ENCODE results near the gene CYP19A1.
"Not testable (repeated sequence)": the region's sequence is repeated elsewhere in the genome, so short reads cannot be mapped to it uniquely, and the experiment has no call there.

Gene CYP19A1

DNA sequence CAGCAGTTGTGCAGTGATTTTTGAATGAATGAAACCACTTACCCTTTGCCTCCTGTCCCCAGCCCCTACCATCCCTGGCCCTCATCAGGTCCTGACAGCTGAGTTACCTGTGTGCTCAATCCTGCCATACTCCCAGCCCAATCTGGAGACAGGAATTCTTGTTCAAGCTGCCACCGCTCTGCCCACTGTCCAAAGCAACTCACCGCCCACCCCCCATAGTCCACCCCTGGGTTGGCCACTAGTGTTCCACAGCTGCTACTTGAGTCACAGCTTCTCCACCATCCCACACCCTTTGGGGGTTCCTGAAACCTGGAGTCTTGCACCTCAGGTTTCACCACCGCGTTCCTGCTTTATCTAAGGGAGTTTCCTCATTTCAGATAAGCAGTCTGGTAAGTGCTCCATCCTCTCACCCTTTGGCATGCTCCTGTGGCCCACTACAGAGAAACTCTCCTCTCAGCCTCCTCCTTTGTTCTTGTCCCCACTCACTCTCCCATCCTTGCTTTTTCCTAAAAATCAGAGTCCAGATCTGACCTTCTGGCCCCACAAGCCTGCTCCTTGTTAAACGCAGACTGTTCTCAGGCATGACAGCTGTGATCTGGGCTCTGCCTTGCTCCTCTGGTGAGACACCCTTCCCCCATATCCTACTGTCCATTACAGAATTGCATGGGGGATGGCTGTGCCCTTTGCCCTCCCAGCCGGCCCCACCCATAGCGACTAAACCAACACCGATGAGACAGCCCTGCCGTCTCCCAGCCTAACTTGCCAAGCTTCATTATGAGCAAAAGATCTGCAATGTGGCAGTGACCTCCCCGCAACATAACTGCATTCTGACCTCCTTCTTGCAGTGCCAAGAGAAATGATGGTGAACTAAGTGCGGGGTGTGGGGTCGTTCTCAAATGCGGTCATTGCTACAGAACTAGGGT is 50.0 kb downstream of the CYP19A1 start:
- no peak for DNase-seq

DNA sequence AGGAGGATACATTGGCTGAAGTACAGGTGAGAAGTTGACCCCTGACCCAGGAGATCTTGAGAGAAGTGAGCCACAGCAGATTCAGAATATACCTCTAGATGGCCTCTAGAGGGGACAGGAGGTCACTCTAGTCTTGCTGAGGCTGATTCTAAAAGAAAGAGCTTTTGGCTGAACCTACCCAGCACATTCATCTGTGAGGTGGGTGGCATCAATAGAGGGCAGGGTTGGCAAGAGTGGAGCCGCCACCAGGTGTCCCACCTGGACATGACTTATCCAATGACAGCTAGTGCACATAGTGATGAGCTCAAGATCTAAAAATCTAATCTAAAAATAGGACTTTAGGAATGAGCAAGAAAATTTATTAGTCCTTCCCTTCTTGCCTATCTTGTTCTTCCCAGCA is 51.6 kb downstream of the CYP19A1 start:
- DNase-seq: no peak

DNA sequence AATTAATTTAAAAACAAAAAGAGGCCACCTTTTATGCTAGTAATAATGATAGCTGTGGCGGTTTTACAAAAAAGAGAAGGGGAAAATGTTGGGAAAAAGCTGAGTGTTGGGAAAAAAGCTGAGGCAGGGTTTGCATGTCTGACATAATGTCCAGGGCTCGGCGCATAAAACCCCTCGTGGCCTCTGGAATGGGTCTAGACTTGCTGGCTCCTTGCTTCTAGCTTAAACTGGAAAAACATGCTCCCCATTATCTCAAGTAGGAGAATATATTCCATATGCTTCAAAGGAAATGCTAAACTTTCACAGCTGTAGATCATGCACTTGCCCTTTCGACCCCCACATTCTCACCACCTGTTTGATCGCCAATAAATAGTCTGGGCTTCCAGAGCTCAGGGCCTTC is 53.0 kb downstream of the CYP19A1 start:
- no peak for DNase-seq

DNA sequence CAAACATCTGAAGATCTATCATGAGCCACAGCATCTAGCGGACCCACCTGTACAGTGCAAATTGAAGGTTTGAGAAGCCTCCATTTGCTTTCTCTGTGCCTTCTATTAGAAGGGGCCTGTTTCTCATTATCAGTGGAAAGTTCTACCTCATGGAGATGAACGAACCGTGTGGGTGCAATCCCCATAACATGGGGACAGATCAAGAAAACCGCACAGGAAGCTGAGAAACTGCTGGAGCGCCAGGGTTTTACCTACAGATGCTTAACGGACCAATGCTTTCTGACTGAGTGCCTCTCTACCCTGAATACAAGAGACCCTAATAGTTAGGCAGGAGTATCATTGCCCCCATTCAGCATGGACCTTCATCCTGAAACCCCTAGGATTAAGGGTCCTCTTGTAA is 53.5 kb downstream of the CYP19A1 start:
- no peak for DNase-seq

DNA sequence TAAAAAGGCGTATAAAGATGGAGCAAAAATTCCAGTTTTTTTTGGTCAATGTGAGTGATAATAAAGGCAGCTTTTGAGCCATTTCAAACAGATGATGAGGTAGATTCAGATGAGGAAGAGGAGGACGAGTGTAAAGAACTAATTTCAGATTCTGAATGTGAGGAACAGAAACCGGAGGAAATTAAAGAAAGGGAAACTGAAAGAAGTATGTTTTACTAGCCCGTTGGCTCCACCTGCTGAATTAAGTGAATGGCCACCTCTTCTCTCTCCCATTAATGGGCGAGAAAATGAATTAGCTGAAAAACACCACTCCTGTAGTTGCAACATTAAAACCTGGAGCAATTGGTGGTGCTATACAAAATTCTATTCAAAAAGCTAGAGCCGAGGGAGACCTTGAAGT is 55.4 kb downstream of the CYP19A1 start:
- DNase-seq: peak; percentile 78

DNA sequence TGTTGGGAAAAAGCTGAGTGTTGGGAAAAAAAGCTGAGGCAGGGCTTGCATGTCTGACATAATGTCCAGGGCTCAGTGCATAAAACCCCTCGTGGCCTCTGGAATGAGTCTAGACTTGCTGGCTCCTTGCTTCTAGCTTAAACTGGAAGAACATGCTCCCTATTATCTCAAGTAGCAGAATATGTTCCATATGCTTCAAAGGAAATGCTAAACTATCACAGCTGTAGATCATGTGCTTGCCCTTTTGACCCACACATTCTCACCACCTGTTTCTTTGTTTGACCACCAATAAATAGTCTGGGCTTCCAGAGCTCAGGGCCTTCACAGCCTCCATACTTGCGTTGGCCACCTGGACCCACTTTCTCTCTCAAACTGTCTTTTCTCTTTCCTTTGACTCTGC is 56.2 kb downstream of the CYP19A1 start:
- not testable (repeated sequence) for DNase-seq

DNA sequence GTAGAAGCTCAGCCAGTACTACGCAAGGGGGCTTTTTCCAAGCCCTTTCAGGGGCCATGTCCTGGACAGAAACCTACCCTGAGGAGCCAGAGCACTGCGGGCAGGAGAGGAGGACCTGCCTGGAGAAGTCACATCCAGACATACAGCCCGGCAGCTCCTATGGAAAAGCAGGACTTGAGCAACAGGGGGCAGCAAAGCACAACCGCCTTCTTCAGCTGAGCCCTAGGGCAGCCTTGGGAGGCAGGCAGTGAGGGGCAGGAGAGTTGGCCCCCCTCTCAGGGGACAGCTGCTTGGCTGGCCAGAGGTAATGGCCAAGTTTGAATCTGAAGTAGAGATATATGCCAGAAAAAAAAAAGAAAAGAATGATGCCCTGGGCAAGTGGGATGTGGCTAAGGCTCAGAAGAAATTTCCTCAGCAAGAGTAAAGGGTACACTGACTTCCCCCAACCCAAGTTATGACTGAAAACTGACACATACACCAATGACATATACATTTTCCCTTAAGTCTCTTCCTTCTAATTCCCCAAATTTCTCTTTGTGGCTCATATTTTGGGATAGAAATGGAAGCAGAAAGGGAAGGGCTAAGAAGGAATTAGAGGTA is 56.9 kb downstream of the CYP19A1 start:
- DNase-seq: peak; percentile 72

DNA sequence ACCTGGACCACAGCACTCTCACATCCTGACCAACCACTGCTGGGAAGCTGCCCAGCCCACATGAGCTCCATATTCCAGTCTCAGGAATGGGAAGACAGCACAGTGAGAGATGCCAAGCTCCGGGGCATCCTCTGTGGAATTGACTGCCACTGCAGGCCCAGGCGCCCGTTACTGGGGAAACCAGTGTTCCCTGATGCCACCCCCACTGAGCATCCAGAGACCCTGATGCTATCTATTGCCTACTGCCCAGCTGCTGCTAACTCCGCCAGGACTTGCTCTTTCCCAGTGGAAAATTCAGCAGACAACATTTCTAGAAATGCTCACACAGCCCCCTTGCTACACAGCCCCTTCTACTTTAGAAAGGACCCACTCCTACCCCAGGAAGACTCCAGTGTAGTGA is 57.6 kb downstream of the CYP19A1 start:
- no peak for DNase-seq

DNA sequence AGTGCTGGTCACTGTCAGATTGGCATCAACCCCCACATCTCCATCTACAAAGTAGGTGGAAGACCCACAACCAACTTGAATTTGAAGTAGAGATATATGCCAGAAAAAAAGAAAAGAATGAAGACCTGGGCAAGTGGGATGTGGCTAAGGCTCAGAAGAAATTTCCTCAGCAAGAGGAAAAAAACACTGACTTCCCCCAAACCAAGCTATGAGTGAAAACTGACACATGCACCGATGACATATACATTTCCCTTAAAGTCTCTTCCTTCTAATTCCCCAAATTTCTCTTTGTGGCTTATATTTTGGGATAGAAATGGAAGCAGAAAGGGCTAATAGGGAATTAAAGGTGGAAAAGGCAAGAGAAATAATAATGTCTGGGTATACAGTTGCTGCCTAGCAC is 59.0 kb downstream of the CYP19A1 start:
- peak; percentile 43 for DNase-seq

DNA sequence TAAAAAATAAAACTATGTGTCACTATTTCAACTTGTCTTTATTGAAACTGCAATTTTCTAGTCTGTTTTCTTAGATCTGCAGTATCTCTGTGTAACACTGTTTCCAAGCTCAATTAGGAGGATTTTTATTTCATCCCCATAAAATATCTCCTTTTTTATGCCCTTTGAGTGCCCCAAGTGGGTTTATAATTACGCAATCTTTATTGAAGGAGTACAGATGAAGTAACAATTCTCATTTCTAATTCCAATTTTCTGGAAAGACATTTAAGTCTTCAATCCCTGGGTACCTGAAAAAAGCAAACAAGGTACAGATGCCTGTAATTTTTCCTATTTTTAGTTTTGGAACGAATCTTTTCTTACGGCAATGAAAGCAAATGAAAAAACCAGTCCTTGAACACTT is 61.3 kb downstream of the CYP19A1 start:
- no peak for DNase-seq

DNA sequence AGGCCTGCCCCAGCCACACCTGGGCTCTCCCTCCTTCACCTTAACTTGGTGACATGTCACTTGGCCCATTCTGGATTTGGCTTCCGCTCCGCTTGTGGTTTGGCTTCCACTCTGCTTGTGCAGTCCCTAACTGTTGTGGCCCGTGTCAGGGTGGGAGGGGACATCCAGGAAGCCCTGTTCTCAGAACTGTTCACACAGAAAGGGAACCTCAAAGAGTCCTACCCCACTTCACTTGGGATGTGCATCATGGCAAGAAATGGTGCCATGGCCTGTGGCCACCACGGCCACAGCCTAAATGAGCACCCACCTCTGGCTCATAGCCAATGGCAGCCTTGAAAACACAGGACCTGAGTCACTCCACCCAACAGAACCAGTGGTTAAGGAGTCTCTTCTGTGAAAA is 63.4 kb downstream of the CYP19A1 start:
- DNase-seq: no peak

DNA sequence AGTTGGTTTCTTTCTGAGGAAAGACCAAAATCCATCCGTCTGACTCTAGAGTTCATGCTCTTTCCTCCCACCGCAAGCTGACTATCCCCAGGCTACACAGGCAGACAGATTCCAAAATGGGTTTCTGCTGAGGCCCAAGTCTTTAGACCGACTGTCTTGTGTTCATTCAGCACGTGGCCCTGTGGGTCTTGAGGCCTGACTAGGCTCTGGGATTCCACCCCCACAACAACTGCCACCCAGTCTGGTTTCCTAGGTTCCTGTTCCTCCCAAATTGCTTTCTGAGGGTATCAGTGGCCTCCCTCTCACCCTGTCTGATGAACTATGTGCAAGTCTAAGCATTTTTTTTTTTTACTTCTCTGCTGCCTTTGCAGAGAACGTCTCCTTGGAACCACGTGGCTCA is 67.7 kb downstream of the CYP19A1 start:
- DNase-seq: peak; percentile 48

DNA sequence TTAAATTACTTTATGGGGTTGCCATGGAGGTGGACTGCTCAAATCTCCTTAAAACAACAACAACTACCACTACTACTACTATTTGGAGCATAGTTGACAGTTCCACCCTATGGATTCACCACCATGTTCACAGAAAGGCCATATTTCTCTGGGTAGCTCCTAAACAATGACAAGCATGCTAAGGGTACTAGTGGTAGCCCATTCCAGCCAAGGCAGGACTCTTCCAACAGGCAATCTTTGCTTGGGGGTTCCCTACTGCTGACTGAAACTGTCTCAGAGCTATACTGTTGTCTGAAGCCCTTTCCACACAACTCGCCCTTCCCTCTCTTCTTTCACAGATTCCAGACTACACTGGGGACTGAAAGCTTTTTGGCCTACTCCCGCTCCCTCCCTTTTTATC is 68.9 kb downstream of the CYP19A1 start:
- DNase-seq: no peak

DNA sequence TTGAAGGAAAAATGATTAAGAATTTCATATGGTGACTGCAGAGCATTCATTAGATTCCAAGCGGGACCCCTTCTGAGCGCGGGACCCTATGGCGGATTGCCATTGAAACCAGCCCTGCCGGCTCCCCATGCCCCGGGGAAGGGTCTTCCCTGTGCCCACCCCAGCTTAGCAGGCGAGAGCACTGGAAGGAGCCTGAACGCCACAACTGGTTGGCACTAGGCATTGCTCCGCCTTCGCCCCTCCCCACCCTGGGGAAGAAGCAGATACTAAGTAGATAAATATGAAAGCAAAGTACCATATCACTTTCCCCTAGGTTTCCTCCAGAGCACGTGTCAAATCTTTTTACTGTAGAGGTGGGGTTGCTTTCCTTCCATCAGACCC is 70.7 kb downstream of the CYP19A1 start:
- no peak for DNase-seq

DNA sequence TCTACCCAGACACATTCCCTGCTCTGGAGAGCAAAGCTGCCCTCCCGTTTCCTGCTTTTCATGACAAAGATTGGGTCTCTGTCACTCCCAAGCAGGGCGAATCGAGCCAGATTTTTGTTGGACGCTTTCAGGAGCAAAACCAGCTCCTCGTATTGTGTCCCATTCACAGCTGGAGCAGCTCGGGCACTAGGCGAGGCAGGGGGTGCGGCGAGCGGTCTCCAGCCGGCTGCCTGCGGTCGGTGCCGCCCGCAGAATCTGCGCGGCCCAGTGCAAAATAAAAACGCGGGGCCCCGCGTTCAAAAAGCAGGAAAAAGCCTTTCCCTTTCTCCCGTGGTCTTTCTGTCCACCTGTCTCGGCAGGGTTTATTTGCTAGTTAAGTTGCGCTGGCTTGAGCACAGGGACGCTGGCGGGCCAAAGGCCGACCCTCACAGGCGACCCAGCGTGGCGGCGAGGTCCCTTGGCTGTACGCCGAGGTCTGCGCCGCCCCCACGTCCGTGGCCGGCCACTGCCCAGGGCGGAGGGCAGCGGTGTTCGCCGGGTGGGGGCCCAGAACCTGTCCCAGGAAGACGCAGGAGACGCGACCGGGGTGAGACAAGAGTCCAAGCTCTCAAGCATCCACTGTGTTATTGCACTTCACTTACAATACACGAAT is 71.2 kb downstream of the CYP19A1 start:
- no peak for DNase-seq

DNA sequence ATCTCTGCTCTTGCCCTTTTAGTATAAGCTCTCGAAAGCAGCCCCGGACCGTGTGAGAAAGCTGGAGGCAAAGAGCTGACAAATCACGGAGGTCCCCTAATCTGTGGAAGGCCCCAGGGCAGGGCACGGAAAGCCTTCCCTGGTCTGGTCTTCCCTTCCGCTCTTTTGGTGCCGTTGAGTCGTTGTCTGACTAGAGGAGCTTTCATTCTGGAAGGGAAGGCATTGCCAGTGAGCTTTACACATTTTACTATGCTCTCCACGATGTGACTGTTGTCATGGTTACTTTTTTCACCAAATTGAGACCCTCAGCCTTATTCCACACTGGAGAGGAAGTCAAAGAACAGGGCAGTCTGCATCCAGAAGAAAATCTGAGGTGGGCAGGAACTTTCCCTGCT is 71.7 kb downstream of the CYP19A1 start:
- DNase-seq: peak; percentile 41

DNA sequence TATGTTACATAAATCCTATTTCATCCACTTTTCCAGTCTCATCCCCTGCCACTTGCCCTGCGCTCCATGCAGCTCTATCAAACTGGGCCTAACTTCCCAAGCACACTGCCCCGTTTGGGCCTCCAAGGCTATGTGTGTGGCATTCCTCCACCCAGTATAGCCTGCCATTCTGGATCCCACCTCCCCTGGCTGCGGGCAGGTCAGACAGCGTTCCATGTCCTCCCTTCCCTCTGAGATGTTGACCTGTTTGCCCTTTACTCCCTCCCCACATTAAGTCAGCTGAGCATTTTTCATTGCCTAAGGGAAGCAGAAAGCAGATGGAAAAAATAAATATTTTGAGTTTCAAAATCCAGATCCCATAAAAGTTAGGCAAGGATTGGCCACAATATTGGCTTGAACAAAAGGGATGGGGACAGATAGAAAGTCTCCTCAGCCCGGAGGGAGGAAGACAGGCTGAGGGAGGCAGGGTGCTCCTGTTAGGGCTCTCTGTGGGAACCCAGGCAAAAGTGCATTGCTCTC is 73.3 kb downstream of the CYP19A1 start:
- no peak for DNase-seq

DNA sequence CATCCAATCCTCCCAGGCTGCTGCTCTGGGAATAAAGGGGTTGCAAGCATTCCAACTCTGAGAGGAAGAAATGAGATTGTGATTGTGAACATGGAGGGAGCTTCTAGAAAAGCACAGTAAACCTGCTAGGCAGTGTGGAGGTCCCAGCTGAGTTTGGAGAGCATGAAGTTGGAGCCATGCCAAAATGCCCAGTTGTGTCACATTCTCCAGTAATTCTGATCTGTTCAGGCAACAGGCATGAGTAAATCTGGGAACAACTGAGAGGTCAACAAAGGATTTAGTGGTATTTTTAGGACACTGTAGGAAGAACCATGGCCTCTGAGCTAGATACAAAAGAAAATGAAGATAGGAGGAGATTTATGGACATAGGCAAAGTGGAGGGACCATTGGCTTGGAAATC is 74.7 kb downstream of the CYP19A1 start:
- DNase-seq: no peak

DNA sequence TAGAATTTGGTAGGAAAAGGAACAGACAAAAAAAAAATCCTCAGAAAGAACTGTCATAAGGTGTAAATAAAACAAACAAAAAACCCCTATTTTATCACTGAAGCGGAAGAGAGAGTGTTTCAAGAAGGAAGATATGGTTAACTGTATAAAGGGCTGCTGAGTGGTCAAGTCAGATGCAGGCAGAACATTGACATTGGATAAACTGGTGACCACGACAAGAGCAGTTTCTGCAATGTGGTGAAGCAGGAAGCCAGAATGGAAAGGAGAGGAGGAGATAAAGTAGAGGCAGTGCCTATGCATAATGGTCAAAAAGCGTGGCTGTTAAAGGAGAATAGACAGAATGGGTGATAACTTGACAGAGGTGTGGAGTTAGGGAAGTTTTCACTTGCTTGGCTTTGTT is 75.3 kb downstream of the CYP19A1 start:
- DNase-seq: no peak

DNA sequence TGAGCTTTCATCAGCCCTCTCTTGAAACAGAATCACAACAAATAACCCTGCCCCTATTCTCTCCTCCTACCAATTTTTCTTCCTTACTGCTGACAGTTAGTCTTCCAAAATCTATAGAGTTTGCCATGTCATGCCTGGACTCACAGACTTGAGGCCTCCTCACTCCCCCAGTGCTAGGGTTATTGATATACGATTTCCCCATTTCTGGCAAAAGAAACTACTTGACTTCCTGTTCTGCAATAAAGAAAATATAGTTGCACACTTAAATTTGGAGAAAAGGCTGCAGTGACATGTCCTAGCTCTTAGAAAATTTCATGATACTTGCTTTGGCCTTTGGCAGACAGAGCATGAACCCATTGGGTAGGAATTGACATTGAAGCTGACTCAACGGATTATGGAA is 75.9 kb downstream of the CYP19A1 start:
- DNase-seq: no peak

DNA sequence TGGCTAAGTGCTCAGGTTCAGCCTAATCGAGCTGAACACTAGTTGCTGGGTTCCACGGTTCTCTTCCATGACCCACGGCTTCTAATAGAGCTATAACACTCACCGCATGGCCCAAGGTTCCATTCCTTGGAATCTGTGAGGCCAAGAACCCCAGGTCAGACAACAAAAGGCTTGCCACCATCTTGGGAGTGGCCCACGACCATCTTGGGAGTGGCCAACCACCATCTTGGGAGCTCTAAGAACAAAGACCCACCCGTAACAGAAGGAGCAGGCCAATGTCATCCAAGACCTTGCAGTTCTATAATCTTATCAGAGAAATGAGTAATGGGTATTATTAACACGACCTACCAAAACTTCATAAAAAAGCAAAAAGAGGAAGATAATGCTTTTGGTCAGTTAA is 77.3 kb downstream of the CYP19A1 start:
- DNase-seq: not testable (repeated sequence)

DNA sequence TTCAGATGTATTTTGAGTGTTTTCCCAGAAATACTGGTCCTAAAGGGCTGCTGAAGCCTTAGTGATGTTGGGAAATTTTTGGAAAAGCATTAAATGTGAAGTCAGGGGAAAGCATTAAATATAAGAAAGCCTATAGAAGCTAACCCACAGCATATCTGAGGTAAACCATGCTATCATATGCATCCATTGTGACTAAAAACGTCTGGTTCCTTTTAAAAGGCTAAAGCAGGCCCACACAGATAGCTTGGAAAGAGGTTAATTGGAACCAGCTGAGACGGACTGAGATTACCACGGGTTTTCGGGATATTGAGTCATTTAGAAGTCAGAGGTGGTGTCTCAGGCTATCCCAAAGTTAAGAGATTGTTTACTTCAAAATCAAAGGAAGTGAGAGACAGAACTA is 78.2 kb downstream of the CYP19A1 start:
- no peak for DNase-seq

DNA sequence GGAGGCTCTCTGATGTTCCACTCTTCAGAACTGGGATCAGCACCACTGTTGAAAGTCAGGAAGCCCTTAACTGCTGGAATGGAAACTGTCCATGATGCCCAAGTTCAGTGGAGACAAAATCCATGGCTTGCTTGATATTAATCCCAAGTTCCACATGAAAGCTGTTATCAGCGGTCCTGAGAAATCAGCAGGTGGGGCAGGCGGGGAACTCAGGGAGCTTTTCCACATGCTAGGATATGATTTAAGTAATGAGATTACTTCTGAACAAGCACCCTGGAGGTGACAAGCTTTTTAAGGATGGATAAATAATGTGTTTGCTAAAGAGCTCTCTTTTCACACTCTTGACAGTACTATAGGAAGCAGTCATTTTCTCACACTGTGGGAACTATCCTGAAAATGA is 82.9 kb downstream of the CYP19A1 start:
- DNase-seq: no peak

DNA sequence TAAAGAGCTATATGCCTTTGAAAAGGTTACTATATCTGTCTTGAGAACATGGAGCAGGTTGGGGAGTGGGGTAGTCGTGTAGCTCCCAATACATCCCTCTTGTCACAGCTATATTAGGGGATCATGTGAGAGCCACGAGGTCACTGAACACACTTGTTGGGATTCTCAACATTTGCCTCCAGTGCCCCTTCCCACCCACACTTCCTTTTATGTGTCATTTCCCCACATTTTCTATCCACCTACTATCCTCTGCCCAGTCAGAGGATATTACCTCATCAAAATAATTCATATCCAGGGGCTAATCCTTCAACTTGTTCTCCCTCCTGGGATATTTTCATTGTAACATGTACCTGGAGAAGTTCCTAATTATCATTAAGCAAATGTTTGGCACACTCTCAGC is 85.0 kb downstream of the CYP19A1 start:
- peak; percentile 79 for DNase-seq

Measured in suppressor macrophage treated with lipopolysaccharide for 4 hours (primary cell).